GM23248 (cell line): Measurements from ENCODE around the gene NOXO1.

Experiments
- EZH2 ChIP-seq: fragments of 200-600 bp; sonication (generic); IDR thresholded peaks from 2 replicates; pipeline ENCODE4 v1.6.1; 2018; ENCODE audit warnings: antibody characterized with exemption, mild to moderate bottlenecking; ENCODE audit not compliant: insufficient read depth, poor library complexity, severe bottlenecking
- EZH2phosphoT487 ChIP-seq: fragments of 200-600 bp; sonication (generic); IDR thresholded peaks from 2 replicates; pipeline ENCODE4 v1.6.1; 2018; ENCODE audit warnings: antibody characterized with exemption, moderate library complexity, mild to moderate bottlenecking, low read depth; ENCODE audit not compliant: insufficient read depth

DNA sequence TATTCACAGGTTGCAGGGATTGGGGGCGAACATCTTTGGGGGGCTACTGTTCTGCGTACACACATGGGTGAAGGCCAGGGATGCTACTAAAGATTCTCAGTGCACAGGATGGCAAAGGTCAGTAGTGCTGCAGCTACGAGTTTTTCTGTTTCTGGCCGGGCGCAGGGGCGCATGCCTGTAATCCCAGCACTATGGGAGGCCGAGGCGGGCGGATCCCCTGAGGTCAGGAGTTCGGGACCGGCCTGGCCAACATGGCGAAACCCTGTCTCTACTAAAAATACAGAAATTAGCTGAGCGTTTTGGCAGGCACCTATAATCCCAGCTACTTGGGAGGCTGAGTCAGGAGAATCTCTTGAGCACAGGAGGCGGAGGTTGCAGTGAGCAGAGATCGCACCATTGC, 32.3 kb upstream of the NOXO1 start:
- TF ChIP-seq EZH2 (no peak), EZH2phosphoT487 (no peak)
